SK-N-SH treated with all-trans-retinoic acid at 6 μM for 48 hours (cell line): ENCODE data around the gene SORCS3.

Experiments
- ATAC-seq: fragments of 200-7000 bp; cut with Tn5 transposase; 3 replicates; pipeline ENCODE4 v1.9.1; 2020; ENCODE audit warnings: mild to moderate bottlenecking, moderate library complexity
- ARNTL ChIP-seq: fragments of 450-650 bp; formaldehyde crosslinking; IDR thresholded peaks from 2 replicates; pipeline ENCODE4 v1.5.0; 2020; ENCODE audit warnings: low read depth, mild to moderate bottlenecking, moderate library complexity, borderline replicate concordance
- BACH2 ChIP-seq: fragments of 250-450 bp; sonication (Bioruptor Pico); IDR thresholded peaks from 2 replicates; pipeline ENCODE4 v1.9.0; 2021; ENCODE audit warnings: mild to moderate bottlenecking, borderline replicate concordance
- CSDC2 ChIP-seq: fragments of 250-450 bp; sonication (Bioruptor Pico); IDR thresholded peaks from 2 replicates; pipeline ENCODE4 v1.5.0; 2020; ENCODE audit warnings: mild to moderate bottlenecking, moderate library complexity
- ESRRG ChIP-seq: fragments of 250-450 bp; sonication (Bioruptor Pico); IDR thresholded peaks from 2 replicates; pipeline ENCODE4 v1.6.1; 2021; ENCODE audit warnings: mild to moderate bottlenecking
- ISL1 ChIP-seq: fragments of 250-450 bp; sonication (Bioruptor Pico); IDR thresholded peaks from 2 replicates; pipeline ENCODE4 v2.1.2; 2022; ENCODE audit warnings: mild to moderate bottlenecking, moderate library complexity
- PPARA ChIP-seq: fragments of 250-450 bp; sonication (Bioruptor Pico); IDR thresholded peaks from 2 replicates; pipeline ENCODE4 v1.5.0; 2020; ENCODE audit warnings: mild to moderate bottlenecking, borderline replicate concordance
- RARB ChIP-seq: fragments of 250-450 bp; sonication (Bioruptor Pico); IDR thresholded peaks from 2 replicates; pipeline ENCODE4 v1.8.0; 2021; ENCODE audit warnings: mild to moderate bottlenecking, moderate library complexity
- SNAI2 ChIP-seq: fragments of 250-450 bp; sonication (Bioruptor Pico); IDR thresholded peaks from 2 replicates; pipeline ENCODE4 v1.5.0; 2020; ENCODE audit warnings: mild to moderate bottlenecking, moderate library complexity
- TCF4 ChIP-seq: fragments of 250-450 bp; sonication (Bioruptor Pico); IDR thresholded peaks from 2 replicates; pipeline ENCODE4 v1.8.0; 2021; ENCODE audit warnings: mild to moderate bottlenecking, moderate library complexity, borderline replicate concordance
- TOX ChIP-seq: fragments of 250-450 bp; sonication (Bioruptor Pico); IDR thresholded peaks from 2 replicates; pipeline ENCODE4 v1.8.0; 2021; ENCODE audit warnings: mild to moderate bottlenecking, moderate library complexity, borderline replicate concordance
- ZFP3 ChIP-seq: fragments of 250-450 bp; sonication (Bioruptor Pico); IDR thresholded peaks from 2 replicates; pipeline ENCODE4 v1.5.0; 2020; ENCODE audit warnings: mild to moderate bottlenecking, moderate library complexity
- ZFP30 ChIP-seq: fragments of 450-650 bp; formaldehyde crosslinking; IDR thresholded peaks from 2 replicates; pipeline ENCODE4 v1.5.0; 2022; ENCODE audit warnings: mild to moderate bottlenecking, moderate library complexity
- ZNF565 ChIP-seq: fragments of 450-650 bp; formaldehyde crosslinking; conservative IDR thresholded peaks from 2 replicates; pipeline ENCODE4 v1.5.0; 2020; ENCODE audit warnings: low read depth, mild to moderate bottlenecking, moderate library complexity
- ZNF70 ChIP-seq: fragments of 450-650 bp; formaldehyde crosslinking; IDR thresholded peaks from 2 replicates; pipeline ENCODE4 v1.5.0; 2020; ENCODE audit warnings: mild to moderate bottlenecking, moderate library complexity
- ZNF8 ChIP-seq: fragments of 450-650 bp; formaldehyde crosslinking; IDR thresholded peaks from 2 replicates; pipeline ENCODE4 v1.5.0; 2020; ENCODE audit warnings: mild to moderate bottlenecking, moderate library complexity
- TF ChIP-seq, protein P1 (sequence below): fragments of 250-450 bp; sonication (Bioruptor Pico); IDR thresholded peaks from 2 replicates; pipeline ENCODE4 v1.8.0; 2020; ENCODE audit warnings: mild to moderate bottlenecking, moderate library complexity, borderline replicate concordance
- TF ChIP-seq, protein P2 (sequence below): fragments of 250-450 bp; sonication (Bioruptor Pico); IDR thresholded peaks from 2 replicates; pipeline ENCODE4 v1.5.0; 2020; ENCODE audit warnings: mild to moderate bottlenecking, moderate library complexity
- TF ChIP-seq, protein P3 (sequence below): fragments of 250-450 bp; sonication (Bioruptor Pico); IDR thresholded peaks from 2 replicates; pipeline ENCODE4 v1.8.0; 2021; ENCODE audit warnings: low read depth, mild to moderate bottlenecking, moderate library complexity, borderline replicate concordance
- TF ChIP-seq, protein P4 (sequence below): fragments of 250-450 bp; sonication (Bioruptor Pico); IDR thresholded peaks from 2 replicates; pipeline ENCODE4 v1.5.1; 2020; ENCODE audit warnings: low read depth, mild to moderate bottlenecking, moderate library complexity
- TF ChIP-seq, protein P5 (sequence below): fragments of 250-450 bp; sonication (Bioruptor Pico); IDR thresholded peaks from 2 replicates; pipeline ENCODE4 v1.5.1; 2021; ENCODE audit warnings: mild to moderate bottlenecking, moderate library complexity

Gene SORCS3

DNA sequence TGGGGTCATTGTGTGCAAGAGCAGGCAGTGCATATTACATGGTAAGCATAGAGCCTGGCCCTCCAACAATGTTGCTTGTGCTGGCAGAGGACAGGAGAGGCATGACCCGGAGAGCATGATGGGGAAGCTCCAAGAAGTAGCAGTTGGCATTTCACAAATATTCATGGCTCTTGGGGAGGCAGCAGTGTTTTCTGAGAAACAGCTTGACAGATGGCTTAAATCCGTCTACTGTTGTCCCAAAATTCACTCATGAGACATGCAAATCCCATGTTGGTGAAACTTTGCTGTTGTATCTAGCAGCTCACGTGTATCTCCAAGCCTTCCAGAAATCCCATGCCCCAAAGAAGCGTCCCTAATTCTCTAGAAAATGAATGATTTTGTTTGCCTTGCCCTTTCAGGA lies 487.0 kb downstream of the SORCS3 start:
- ATAC-seq, result no peak
- no peak for TF ChIP-seq ISL1 (CRISPR knock-in tag)
- TF ChIP-seq ARNTL, result no peak
- TF ChIP-seq PPARA (CRISPR knock-in tag), result no peak
- no peak for TF ChIP-seq ZNF565 (CRISPR knock-in tag)
- no peak for TF ChIP-seq BACH2
- TF ChIP-seq ZNF70 (CRISPR knock-in tag), result no peak
- TF ChIP-seq, protein P1, sequence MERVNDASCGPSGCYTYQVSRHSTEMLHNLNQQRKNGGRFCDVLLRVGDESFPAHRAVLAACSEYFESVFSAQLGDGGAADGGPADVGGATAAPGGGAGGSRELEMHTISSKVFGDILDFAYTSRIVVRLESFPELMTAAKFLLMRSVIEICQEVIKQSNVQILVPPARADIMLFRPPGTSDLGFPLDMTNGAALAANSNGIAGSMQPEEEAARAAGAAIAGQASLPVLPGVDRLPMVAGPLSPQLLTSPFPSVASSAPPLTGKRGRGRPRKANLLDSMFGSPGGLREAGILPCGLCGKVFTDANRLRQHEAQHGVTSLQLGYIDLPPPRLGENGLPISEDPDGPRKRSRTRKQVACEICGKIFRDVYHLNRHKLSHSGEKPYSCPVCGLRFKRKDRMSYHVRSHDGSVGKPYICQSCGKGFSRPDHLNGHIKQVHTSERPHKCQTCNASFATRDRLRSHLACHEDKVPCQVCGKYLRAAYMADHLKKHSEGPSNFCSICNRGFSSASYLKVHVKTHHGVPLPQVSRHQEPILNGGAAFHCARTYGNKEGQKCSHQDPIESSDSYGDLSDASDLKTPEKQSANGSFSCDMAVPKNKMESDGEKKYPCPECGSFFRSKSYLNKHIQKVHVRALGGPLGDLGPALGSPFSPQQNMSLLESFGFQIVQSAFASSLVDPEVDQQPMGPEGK (CRISPR knock-in tag), result no peak
- no peak for TF ChIP-seq TCF4 (CRISPR knock-in tag)
- TF ChIP-seq ZNF8 (CRISPR knock-in tag), result no peak
- TF ChIP-seq, protein P2, sequence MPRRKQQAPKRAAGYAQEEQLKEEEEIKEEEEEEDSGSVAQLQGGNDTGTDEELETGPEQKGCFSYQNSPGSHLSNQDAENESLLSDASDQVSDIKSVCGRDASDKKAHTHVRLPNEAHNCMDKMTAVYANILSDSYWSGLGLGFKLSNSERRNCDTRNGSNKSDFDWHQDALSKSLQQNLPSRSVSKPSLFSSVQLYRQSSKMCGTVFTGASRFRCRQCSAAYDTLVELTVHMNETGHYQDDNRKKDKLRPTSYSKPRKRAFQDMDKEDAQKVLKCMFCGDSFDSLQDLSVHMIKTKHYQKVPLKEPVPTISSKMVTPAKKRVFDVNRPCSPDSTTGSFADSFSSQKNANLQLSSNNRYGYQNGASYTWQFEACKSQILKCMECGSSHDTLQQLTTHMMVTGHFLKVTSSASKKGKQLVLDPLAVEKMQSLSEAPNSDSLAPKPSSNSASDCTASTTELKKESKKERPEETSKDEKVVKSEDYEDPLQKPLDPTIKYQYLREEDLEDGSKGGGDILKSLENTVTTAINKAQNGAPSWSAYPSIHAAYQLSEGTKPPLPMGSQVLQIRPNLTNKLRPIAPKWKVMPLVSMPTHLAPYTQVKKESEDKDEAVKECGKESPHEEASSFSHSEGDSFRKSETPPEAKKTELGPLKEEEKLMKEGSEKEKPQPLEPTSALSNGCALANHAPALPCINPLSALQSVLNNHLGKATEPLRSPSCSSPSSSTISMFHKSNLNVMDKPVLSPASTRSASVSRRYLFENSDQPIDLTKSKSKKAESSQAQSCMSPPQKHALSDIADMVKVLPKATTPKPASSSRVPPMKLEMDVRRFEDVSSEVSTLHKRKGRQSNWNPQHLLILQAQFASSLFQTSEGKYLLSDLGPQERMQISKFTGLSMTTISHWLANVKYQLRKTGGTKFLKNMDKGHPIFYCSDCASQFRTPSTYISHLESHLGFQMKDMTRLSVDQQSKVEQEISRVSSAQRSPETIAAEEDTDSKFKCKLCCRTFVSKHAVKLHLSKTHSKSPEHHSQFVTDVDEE (CRISPR knock-in tag), result no peak
- TF ChIP-seq RARB (CRISPR knock-in tag), result no peak
- TF ChIP-seq CSDC2, result no peak
- TF ChIP-seq, protein P3, sequence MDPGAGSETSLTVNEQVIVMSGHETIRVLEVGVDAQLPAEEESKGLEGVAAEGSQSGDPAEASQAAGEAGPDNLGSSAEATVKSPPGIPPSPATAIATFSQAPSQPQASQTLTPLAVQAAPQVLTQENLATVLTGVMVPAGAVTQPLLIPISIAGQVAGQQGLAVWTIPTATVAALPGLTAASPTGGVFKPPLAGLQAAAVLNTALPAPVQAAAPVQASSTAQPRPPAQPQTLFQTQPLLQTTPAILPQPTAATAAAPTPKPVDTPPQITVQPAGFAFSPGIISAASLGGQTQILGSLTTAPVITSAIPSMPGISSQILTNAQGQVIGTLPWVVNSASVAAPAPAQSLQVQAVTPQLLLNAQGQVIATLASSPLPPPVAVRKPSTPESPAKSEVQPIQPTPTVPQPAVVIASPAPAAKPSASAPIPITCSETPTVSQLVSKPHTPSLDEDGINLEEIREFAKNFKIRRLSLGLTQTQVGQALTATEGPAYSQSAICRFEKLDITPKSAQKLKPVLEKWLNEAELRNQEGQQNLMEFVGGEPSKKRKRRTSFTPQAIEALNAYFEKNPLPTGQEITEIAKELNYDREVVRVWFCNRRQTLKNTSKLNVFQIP (CRISPR knock-in tag), result no peak
- TF ChIP-seq ZFP3 (CRISPR knock-in tag), result no peak
- TF ChIP-seq ZFP30, result no peak
- TF ChIP-seq, protein P4, sequence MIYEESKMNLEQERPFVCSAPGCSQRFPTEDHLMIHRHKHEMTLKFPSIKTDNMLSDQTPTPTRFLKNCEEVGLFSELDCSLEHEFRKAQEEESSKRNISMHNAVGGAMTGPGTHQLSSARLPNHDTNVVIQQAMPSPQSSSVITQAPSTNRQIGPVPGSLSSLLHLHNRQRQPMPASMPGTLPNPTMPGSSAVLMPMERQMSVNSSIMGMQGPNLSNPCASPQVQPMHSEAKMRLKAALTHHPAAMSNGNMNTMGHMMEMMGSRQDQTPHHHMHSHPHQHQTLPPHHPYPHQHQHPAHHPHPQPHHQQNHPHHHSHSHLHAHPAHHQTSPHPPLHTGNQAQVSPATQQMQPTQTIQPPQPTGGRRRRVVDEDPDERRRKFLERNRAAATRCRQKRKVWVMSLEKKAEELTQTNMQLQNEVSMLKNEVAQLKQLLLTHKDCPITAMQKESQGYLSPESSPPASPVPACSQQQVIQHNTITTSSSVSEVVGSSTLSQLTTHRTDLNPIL (CRISPR knock-in tag), result no peak
- TF ChIP-seq SNAI2 (CRISPR knock-in tag), result no peak

DNA sequence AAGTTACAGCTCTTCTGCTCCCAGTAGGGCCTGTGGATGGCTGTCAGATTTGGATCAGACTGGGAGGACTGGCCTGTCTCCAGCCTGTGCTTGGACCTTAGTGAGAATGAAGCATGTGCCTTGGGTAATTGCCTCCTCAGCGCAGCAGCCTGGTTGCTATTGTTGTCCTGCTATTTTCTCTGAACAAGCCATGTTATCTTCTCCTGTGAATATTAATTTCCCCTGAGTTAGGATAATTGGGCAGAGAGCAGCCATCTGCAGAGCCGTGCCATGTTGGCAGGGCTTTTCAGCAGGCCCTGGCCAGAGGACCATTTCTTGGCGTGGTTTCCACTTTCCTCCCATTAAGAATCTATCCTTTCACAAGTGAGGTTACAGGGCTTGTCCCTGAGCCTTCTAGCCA lies 497.3 kb downstream of the SORCS3 start:
- no peak for ATAC-seq
- TF ChIP-seq TCF4 (CRISPR knock-in tag) (no peak), ISL1 (CRISPR knock-in tag) (no peak), ZNF8 (CRISPR knock-in tag) (no peak), RARB (CRISPR knock-in tag) (no peak), TOX (CRISPR knock-in tag) (no peak)
- TF ChIP-seq, protein P4 (CRISPR knock-in tag), result no peak

DNA sequence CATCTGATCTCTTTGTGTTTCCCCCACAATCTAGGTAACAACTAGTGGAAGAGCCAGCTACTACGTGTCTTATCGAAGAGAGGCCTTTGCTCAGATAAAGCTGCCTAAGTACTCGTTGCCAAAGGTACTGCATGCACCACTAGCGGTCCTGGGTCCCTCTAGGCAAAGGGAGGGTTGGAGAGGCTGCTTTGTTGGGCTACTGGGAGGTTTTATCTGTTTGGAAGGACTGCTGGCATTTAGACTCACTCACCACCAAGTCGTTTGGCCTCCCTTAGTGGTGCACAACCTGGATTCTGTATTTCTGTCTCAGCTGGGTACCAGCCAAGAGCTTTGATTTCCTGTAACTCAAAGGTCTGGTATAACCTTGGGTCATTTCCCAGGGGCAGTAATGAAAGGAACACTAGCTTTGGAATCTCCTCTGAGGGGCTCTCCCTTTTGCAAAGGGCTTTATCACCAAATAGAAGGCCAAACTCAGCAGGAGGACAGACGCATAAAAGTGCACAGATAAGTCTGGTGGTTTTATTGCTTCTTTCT lies 498.3 kb downstream of the SORCS3 start:
- ATAC-seq, result no peak
- no peak for TF ChIP-seq ZNF565 (CRISPR knock-in tag)
- TF ChIP-seq ZFP3 (CRISPR knock-in tag), result no peak

DNA sequence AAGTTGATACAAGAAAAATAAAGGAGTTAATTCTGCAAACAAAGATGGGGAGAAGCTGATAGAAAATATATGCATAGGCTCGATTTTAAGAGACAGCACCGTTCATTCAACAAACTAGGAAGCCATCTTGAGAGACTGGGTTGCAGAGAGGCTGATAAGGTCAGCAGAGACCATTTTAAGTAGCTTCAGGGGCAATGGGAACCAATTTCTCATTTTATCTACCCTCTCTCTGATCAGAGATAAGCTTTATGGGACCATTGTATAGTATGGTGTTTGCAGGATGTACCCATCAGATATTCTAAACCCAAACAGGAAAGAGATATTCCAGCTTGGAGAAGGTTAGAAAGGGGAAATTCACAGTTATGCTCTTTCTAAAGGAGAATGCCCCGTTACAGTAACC lies 499.5 kb downstream of the SORCS3 start:
- ATAC-seq, result no peak
- TF ChIP-seq TCF4 (CRISPR knock-in tag) (no peak), ZNF8 (CRISPR knock-in tag) (no peak), RARB (CRISPR knock-in tag) (no peak), TOX (CRISPR knock-in tag) (no peak), ISL1 (CRISPR knock-in tag) (no peak), ESRRG (CRISPR knock-in tag) (no peak)
- TF ChIP-seq, protein P4 (CRISPR knock-in tag), result no peak
- TF ChIP-seq, protein P5, sequence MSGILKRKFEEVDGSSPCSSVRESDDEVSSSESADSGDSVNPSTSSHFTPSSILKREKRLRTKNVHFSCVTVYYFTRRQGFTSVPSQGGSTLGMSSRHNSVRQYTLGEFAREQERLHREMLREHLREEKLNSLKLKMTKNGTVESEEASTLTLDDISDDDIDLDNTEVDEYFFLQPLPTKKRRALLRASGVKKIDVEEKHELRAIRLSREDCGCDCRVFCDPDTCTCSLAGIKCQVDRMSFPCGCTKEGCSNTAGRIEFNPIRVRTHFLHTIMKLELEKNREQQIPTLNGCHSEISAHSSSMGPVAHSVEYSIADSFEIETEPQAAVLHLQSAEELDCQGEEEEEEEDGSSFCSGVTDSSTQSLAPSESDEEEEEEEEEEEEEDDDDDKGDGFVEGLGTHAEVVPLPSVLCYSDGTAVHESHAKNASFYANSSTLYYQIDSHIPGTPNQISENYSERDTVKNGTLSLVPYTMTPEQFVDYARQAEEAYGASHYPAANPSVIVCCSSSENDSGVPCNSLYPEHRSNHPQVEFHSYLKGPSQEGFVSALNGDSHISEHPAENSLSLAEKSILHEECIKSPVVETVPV (CRISPR knock-in tag), result no peak
- TF ChIP-seq, protein P1 (CRISPR knock-in tag), result no peak
